Measurements from ENCODE around the gene STK39.

Gene STK39

DNA sequence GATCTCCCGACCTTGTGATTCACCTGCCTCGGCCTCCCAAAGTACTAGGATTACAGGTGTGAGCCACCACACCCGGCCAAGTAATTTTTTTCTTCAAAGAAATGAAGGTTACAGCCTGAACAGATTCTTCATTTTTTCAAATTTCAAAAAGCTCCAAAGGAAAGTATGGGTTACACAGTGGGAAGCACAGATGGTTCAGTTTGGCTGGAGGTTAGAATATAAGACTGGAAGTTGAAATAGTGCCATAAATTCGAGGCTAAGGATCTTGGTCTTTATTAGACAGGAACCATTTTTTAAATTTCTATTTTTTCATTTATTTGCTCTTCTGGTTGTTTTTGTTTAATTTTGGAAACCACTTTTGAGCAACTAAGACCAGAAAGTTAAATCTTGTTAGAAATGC is 120.0 kb downstream of the STK39 start:
- TF ChIP-seq, protein P1, sequence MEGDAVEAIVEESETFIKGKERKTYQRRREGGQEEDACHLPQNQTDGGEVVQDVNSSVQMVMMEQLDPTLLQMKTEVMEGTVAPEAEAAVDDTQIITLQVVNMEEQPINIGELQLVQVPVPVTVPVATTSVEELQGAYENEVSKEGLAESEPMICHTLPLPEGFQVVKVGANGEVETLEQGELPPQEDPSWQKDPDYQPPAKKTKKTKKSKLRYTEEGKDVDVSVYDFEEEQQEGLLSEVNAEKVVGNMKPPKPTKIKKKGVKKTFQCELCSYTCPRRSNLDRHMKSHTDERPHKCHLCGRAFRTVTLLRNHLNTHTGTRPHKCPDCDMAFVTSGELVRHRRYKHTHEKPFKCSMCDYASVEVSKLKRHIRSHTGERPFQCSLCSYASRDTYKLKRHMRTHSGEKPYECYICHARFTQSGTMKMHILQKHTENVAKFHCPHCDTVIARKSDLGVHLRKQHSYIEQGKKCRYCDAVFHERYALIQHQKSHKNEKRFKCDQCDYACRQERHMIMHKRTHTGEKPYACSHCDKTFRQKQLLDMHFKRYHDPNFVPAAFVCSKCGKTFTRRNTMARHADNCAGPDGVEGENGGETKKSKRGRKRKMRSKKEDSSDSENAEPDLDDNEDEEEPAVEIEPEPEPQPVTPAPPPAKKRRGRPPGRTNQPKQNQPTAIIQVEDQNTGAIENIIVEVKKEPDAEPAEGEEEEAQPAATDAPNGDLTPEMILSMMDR (IDR thresholded peaks at IDR 0.05), result no peak

DNA sequence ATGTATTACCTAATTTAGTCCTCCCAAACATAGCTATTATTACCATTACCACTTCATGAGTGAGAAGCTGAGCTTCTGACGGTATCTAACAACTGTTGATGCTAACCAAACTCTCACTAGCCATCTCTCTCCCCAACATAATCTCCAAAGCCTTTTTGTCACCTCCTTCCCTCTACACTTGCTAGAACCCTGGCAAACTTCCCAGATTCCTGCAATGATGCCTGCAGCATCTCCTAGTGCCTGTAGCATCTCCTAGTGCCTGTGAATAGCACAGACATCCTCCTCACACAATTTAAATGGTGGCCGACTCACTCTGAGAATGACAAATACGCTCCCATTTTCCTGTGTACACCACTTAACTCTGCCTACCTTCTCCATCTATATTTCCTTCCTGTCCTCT is 126.7 kb downstream of the STK39 start:
- TF ChIP-seq, protein P1 (IDR thresholded peaks at IDR 0.05), result no peak

DNA sequence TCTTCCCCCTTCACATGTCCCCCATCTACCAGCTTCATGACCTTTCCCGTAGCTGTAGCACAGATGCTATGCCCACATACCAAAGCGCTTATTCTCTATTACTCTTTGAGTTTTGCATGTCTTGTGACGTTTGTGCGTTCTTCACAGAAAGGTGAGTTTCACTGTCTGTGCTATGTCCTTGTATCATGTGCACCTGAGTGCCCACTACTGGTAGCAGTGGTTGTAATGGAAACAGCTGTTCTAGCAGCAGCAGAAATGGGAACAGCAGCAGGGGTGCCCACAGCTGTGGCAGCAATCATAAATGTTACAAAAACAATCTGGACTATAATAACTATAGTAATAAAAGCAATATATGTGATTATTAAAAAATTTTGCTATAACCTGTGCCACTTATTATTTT is 127.1 kb downstream of the STK39 start:
- TF ChIP-seq, protein P1 (IDR thresholded peaks at IDR 0.05), result no peak

DNA sequence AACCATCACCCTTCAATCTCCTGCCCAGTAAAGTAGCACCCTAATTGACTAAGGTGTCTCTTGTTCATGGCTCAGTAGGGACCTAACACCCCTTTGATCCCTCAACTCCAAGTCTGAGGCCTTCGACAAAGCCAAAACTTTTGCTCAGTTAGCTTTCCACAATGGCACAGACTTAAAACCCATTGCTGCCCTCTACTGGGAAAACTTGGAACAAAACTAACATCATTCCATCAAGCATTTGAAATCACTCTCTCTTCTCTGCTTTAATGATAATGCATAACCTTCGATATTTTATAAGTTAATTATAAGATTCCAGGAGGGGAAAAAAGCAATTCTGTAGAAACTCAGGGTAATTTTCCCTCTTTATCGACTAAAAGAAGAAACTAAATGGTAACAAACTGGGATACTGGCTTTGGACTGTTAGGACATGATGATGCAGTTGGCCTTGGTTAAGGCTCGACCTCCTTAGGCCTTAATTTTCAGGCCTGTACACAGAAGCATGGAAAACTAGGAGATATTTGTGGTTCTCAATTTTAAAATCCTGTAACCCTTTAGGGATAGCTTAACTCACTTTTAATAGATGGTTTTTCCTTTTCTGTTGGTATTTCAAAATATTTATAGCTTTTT is 127.8 kb downstream of the STK39 start:
- TF ChIP-seq, protein P1 (IDR thresholded peaks at IDR 0.05), result peak; percentile 52

DNA sequence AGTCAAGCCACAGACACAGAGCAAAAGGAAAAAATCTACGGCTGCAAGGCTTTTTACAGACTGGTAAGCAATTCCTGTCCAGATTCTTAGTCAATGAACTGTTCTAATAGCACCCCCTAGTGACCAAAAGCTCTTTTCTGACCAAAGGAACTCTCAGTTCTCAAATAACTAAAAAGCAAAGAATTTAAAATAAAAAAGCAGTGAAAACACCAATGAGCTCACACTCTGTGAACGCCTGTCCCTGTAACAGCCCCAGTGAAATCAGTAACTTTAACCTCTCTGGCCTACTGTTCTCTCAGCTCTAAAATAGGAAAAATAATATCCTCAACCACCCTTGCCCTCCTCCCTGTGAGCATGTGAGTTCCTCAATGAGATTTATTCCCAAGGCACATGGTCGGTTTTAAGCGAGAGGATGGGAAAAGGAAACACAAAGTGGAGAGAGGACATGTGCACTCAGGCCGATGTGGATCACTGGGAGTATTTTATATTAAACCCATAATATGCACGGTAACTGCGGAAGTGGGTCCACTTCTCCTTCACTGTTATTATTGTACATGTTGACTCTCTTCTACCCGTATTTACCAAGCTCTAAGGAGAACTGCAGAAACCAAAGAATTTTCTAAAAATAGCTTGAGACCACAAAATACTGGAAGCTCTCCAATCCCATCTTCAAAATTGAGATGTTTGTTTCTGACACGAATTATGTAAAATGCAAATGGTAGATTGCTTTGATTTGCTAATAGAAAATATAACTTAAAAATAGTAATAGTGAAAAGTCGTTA is 128.5 kb downstream of the STK39 start:
- TF ChIP-seq, protein P1 (IDR thresholded peaks at IDR 0.05), result peak; percentile 63

DNA sequence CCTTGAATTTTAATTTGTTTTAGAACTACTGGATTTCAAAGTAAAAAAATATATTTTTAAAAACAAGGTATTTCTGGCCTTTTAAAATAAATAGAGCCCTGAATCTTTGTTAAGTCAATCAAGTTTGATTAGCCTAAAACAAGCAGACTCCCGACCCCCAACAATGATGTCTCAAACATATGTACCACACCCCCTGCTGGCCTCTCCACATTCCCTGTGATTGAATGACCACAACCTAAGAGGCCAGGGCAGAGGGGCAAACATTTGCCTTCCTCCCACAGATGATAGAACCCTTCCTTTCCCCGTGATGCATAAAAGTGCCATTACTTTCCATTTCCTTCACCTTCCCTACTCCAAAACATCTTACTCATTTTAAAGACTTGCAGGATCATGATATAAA is 130.9 kb downstream of the STK39 start:
- TF ChIP-seq, protein P1 (IDR thresholded peaks at IDR 0.05), result no peak

DNA sequence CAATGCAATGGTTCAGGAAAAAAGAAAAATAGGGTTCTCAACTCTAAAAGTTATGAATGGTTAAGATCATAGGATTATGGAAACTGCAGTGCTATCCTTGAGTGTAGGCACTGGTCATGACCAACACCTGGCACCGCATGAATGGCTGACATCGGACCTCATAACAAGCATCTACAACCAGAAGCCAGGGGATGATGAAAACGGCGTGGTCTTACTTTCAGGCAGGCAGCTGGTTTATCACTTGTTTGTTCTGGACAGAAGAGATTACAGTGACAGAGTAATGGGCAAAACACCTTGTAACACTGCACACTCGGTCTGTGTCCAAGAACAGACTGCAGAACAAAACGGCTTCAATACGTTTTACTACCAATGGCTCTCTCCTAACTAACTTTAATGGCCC is 132.8 kb downstream of the STK39 start:
- TF ChIP-seq, protein P1 (IDR thresholded peaks at IDR 0.05), result no peak
